Heart right ventricle (tissue), 16 donors: ENCODE results near the gene FAM240A. TPM values are rescaled to one million over a fixed set of nuclear protein-coding genes. Genes with fewer than 3 reads are reported as not detected.
A peak's percentile ranks its signal among the peaks of the same experiment; 100 is the strongest.

ENCODE experiments used
- ATAC-seq, 8 donors: fragments of 200-7000 bp; cut with Tn5 transposase; one replicate each; pipeline ENCODE4 v1.9.1; 2020; ENCODE audit warnings: mild to moderate bottlenecking in 8 of 8, moderate library complexity in 8 of 8, moderate number of reproducible peaks in 1 of 8
- DNase-seq, 2 donors: peaks; one replicate each; pipeline ENCODE4 v3.0.0-alpha.2; 2020
- H3K27ac ChIP-seq, 10 donors: fragments of 200-600 bp; sonication (generic) in 2 of 10; one replicate each; pipeline versions ENCODE4 v1.5.0 to v1.8.0; 2020 to 2022; ENCODE audit warnings: mild to moderate bottlenecking in 3 of 10
- H3K27me3 ChIP-seq, 7 donors: fragments of 200-600 bp; one replicate each; pipeline ENCODE4 v1.8.0; 2021 to 2022; ENCODE audit warnings: mild to moderate bottlenecking in 2 of 7
- H3K36me3 ChIP-seq, 9 donors: fragments of 200-600 bp; sonication (generic) in 1 of 9; one replicate each; pipeline versions ENCODE4 v1.5.0 to v1.8.0; 2020 to 2022; ENCODE audit warnings: mild to moderate bottlenecking in 2 of 9
- H3K4me1 ChIP-seq, 9 donors: fragments of 200-600 bp; sonication (generic) in 1 of 9; one replicate each; pipeline versions ENCODE4 v1.5.0 to v1.8.0; 2020 to 2022; ENCODE audit warnings: mild to moderate bottlenecking in 4 of 9
- H3K4me3 ChIP-seq, 10 donors: fragments of 200-600 bp; sonication (generic) in 2 of 10; one replicate each; pipeline versions ENCODE4 v1.5.0 to v1.8.0; 2020 to 2022; ENCODE audit warnings: mild to moderate bottlenecking in 7 of 10, moderate library complexity in 2 of 10
- H3K9me3 ChIP-seq, 11 donors: fragments of 200-600 bp in 10 of 11; sonication (generic) in 2 of 11; one replicate each; pipeline versions ENCODE4 v1.5.0 to v1.8.0; 2013 to 2022; ENCODE audit warnings: mild to moderate bottlenecking in 2 of 11, control low read depth in 1 of 11, moderate library complexity in 1 of 11
- WGBS, 2 donors: extraction: QIAGEN DNeasy Blood & Tissue Kit; methylation state at CpG; one replicate each; pipeline ENCODE4 v1.1.7; 2013; ENCODE audit warnings: inconsistent platforms in 1 of 2; 5-methylcytosine and 5-hydroxymethylcytosine counted together
- intact Hi-C, 10 donors: fragments of 100-400 bp; cut with DNase I; formaldehyde crosslinking; loops; one replicate each; pipeline versions ENCODE4 v1.11.1 to v1.14.2; 2022
- polyA plus RNA-seq, 2 donors: library from polyadenylated mRNA; stranded (reverse); fragments of 200-250 nt; gene quantifications; one replicate each; pipeline ENCODE4 v1.2.3, GENCODE V29; 2013
- total RNA-seq, 10 donors: library from RNA; stranded (reverse); fragmentation: NEBNext Ultra II Directional in 3 of 10; extraction: Animal tissue kit (Norgen Biotek cat#: 25700) in 3 of 10; gene quantifications; one replicate each; pipeline versions ENCODE4 v1.2.1 to v1.2.4, GENCODE V29; 2021 to 2023
- TF ChIP-seq, protein P1 (sequence below), 9 donors: fragments of 200-600 bp; sonication (generic) in 2 of 9; IDR thresholded peaks; one replicate each; pipeline versions ENCODE4 v1.5.0 to v1.8.0; 2021 to 2022; ENCODE audit warnings: antibody characterized with exemption in 9 of 9, mild to moderate bottlenecking in 5 of 9, moderate library complexity in 1 of 9
- donor health status: Arrhythmogenic right ventricular cardiomyopathy.
- donor health status: ischemic (EF 13 %, LVEDD 7.1; RV severe dilation, severe dysfunction).
- donor health status: healthy with polysubstance abuse.
- donor health status: DM: no; HTN: yes; CAD: no.
- donor health status: DM: no; HTN: no; CAD: no.
- donor health status: ischemic (EF 25% LVEDD 6.9; RV normal size, moderate dysfunction).
- donor health status: ischemic (EF 25% LVEDD 5.7; RV mildly dilated, moderate dysfunction).
- donor health status: healthy.
- donor health status: DM: yes; HTN: yes; CAD: no.
- donor health status: Ischemic cardiomyopathy.
- donor health status: ischemic (EF 35%, LVEDD 5.7; RV mildly dilated, moderate dysfunction).
- donor health status: nonischemic (EF 11% LVEDD 7.7; RV severe dilation, severe dysfunction).
- donor health status: DM: yes; HTN: yes; CAD: no.
- donor health status: PGD.
- donor health status: ischemic (EF 29% LVEDD 5.4; RV normal size, mild dysfunction).
- donor health status: nonischemic (EF 23%, LVEDD 6.1; RV moderate dilation, normal function).

Gene FAM240A
- total and polyA plus RNA-seq, 12 donors: 0.19 TPM; not detected in 11

GRCh38 chr3:46565607-46566039 lies 46.7 kb upstream of the FAM240A start:
- ATAC-seq (peak; percentile 17 to 59 (median 44)), DNase-seq (peak; percentile 48 to 53)
- H3K27me3 ChIP-seq: peaks cover 0 to 27% (median 0%) of the 10 kb centered on the region in 7 donors
- intact Hi-C loops: loop anchor here in 3 of 10 donors (5.0 to 10.0 kb wide), 4 partner anchors 62 to 129 kb away; partner anchors contain the start of gene ALS2CL (in 1 of the 3)
- 2 to 4% methylated on average over 21 of the region's 21 CpGs for WGBS, 2 donors
- TF ChIP-seq, protein P1, sequence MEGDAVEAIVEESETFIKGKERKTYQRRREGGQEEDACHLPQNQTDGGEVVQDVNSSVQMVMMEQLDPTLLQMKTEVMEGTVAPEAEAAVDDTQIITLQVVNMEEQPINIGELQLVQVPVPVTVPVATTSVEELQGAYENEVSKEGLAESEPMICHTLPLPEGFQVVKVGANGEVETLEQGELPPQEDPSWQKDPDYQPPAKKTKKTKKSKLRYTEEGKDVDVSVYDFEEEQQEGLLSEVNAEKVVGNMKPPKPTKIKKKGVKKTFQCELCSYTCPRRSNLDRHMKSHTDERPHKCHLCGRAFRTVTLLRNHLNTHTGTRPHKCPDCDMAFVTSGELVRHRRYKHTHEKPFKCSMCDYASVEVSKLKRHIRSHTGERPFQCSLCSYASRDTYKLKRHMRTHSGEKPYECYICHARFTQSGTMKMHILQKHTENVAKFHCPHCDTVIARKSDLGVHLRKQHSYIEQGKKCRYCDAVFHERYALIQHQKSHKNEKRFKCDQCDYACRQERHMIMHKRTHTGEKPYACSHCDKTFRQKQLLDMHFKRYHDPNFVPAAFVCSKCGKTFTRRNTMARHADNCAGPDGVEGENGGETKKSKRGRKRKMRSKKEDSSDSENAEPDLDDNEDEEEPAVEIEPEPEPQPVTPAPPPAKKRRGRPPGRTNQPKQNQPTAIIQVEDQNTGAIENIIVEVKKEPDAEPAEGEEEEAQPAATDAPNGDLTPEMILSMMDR (IDR thresholded peaks at IDR 0.05): peak in 3 of 9 donors; percentile 32 to 35 (median 34)
- no peaks in the 10 kb centered on the region for H3K36me3 ChIP-seq
- H3K9me3 ChIP-seq: peaks cover 0 to 14% (median 0%) of the 10 kb centered on the region in 11 donors
- H3K4me1 ChIP-seq: peaks cover 0 to 45% (median 14%) of the 10 kb centered on the region in 9 donors
- H3K4me3 ChIP-seq: peak overlapping the region; percentile 43 to 77 (median 66)
- peak overlapping the region; percentile 84 to 98 (median 92) for H3K27ac ChIP-seq

DNA sequence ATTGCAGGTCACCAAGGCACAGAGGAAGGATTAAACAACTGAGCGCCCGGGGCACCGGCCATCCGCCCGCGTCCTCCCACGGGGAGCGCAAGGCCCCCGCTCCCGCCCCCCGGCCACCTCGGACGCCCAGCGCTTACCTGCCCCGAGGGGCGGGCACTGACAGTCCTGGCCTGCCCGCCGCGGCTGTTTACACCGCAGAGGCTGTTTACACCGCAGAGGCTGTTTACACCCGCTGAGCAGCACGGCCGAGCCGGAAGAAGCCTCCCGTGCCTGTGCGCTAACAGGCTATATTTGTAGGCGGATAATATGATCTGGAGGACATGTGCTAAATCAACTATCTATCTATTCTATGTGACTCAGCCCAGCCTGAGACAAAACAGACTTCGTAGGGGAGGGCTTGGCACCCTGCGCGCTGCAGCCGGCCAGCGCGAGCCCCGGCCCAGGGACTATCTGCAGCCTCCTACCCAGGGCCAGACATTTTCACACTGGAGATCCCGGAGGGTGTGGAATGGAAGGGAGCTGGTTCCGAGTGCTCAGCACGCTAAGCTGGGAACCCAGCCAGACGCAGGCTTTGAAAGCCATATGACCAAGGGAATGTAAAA lies 46.2 kb upstream of the FAM240A start, which contains the start of gene LRRC2:
TSS of gene LRRC2 (minus strand) at position 263 of the 602 bp plus-strand sequence. CDS start 14,711 bp downstream, outside the sequence.
- DNase-seq (peak; percentile 66 to 73), ATAC-seq (peak; percentile 68 to 86 (median 76))
- Histone ChIP-seq H3K4me3 (peak within 1 kb of the TSS; percentile 43 to 77 (median 66)), H3K27me3 (peaks cover 0 to 27% (median 0%) of the 10 kb centered on the region in 7 donors), H3K36me3 (no peaks in the 10 kb centered on the region), H3K4me1 (peaks cover 0 to 40% (median 14%) of the 10 kb centered on the region in 9 donors), H3K27ac (peak within 1 kb of the TSS; percentile 84 to 98 (median 92)), H3K9me3 (peaks cover 0 to 14% (median 0%) of the 10 kb centered on the region in 11 donors)
- intact Hi-C loops: loop anchor here in 3 of 10 donors (5.0 to 10.0 kb wide), 4 partner anchors 61 to 129 kb away; partner anchors contain the start of gene ALS2CL (in 1 of the 3)
- TF ChIP-seq, protein P1 (IDR thresholded peaks at IDR 0.05): no peak
- 1% methylated on average over 39 of the region's 39 CpGs for WGBS, 2 donors

GRCh38 chr3:46571684-46572083 lies 40.6 kb upstream of the FAM240A start:
- no peak for ATAC-seq

GRCh38 chr3:46573701-46574100 lies 38.6 kb upstream of the FAM240A start:
- WGBS, 2 donors: 57 to 58% methylated on average over 4 of the region's 4 CpGs
- H3K27me3 ChIP-seq: peaks cover 0 to 20% (median 6%) of the 10 kb centered on the region in 7 donors
- no peak overlapping the region for H3K27ac ChIP-seq
- peaks cover 0 to 10% (median 0%) of the 10 kb centered on the region in 11 donors for H3K9me3 ChIP-seq
- intact Hi-C loops: loop anchor here in 1 of 10 donors (5.0 kb wide), 1 partner anchor 54 kb away; no protein-coding TSS in a partner anchor
- ATAC-seq (no peak), DNase-seq (no peak)
- H3K4me3 ChIP-seq: no peak overlapping the region
- H3K4me1 ChIP-seq: peaks cover 0 to 17% (median 7%) of the 10 kb centered on the region in 9 donors
- no peaks in the 10 kb centered on the region for H3K36me3 ChIP-seq
- TF ChIP-seq, protein P1 (IDR thresholded peaks at IDR 0.05): no peak

More at GRCh38 chr3:46571684-46572083, 40.6 kb upstream of the FAM240A start:
- H3K36me3 ChIP-seq: no peaks in the 10 kb centered on the region
- no peak for DNase-seq
- H3K4me1 ChIP-seq: peaks cover 0 to 11% (median 3%) of the 10 kb centered on the region in 9 donors
- peaks cover 0 to 16% (median 5%) of the 10 kb centered on the region in 7 donors for H3K27me3 ChIP-seq
- no peak overlapping the region for H3K4me3 ChIP-seq
- TF ChIP-seq, protein P1 (IDR thresholded peaks at IDR 0.05): no peak
- intact Hi-C loops: loop anchor here in 1 of 10 donors (5.0 kb wide), 1 partner anchor 56 kb away; no protein-coding TSS in a partner anchor
- H3K27ac ChIP-seq: no peak overlapping the region
- peaks cover 0 to 10% (median 0%) of the 10 kb centered on the region in 11 donors for H3K9me3 ChIP-seq
- WGBS, 2 donors: 61 to 66% methylated on average over 3 of the region's 3 CpGs
